Stomach (tissue), 4 donors: ENCODE data around the gene ITPA.

Source experiments
- CTCF ChIP-seq, 7 experiments: fragments of 450-650 bp in 4 of 7; fragments of 200-600 bp in 3 of 7; sonication (generic) in 3 of 7; IDR thresholded peaks; one replicate each; pipeline ENCODE4 v1.5.1; 2016 to 2019; ENCODE audit warnings: antibody characterized with exemption in 7 of 7, control low read depth in 2 of 7, mild to moderate bottlenecking in 1 of 7
- POLR2AphosphoS5 ChIP-seq, 3 donors: sonication (generic); formaldehyde crosslinking; IDR thresholded peaks; one replicate each; pipeline ENCODE4 v1.6.1; 2016; ENCODE audit warnings: antibody characterized with exemption in 3 of 3

GRCh38 chr20:3203315-3204123, 5.8 kb upstream of the ITPA start:
- no peak for TF ChIP-seq CTCF (IDR thresholded peaks at IDR 0.05)
- TF ChIP-seq POLR2AphosphoS5 (IDR thresholded peaks at IDR 0.05), result no peak
